HepG2 (cell line): ENCODE results near the gene CFTR. TPM values are rescaled to one million over a fixed set of nuclear protein-coding genes. Genes with fewer than 3 reads are reported as not detected.

Experiments
- ATAC-seq: fragments of 200-7000 bp; cut with Tn5 transposase; 3 replicates; pipeline ENCODE4 v1.9.1; 2020; ENCODE audit warnings: mild to moderate bottlenecking, moderate library complexity
- BruUV-seq: library from RNA; stranded (reverse); fragments of 400-500 nt; replicated peaks from 2 replicates; lab custom pipeline; 2021; lab: Mats Ljungman, UMichigan
- CTCF ChIA-PET: fragments of 300-600 bp; formaldehyde crosslinking; extraction: SDS; loops from one replicate; lab custom pipeline; 2021; ENCODE audit warnings: low total read pairs, inconsistent platforms, low intra/inter-chr PET ratio; lab: Yijun Ruan, JAX
- POLR2A ChIA-PET: fragments of 350-600 bp; sonication (Branson Sonifier 250); formaldehyde crosslinking; loops from one replicate; lab custom pipeline; 2020; ENCODE audit warnings: antibody characterized with exemption, inconsistent platforms; lab: Yijun Ruan, JAX
- DNase-seq: peaks from one replicate; pipeline ENCODE4 v3.0.0-alpha.2; 2015; ENCODE audit warnings: low spot score
- FAIRE-seq: peaks from 3 replicates; lab custom pipeline; 2011; peaks lifted over from hg19 to GRCh38; lab: Jason Lieb, UNC
- H2AFZ ChIP-seq: one replicate; pipeline ENCODE4 v1.6.1; 2011; ENCODE audit warnings: low read length, inconsistent platforms
- H3K27ac ChIP-seq: fragments of 300-600 bp; 3 replicates; pipeline ENCODE4 v1.8.0; 2011; ENCODE audit warnings: mixed run types, mild to moderate bottlenecking, mixed read lengths, low read length, inconsistent platforms; ENCODE audit not compliant: insufficient read depth; ENCODE audit errors: extremely low read length
- H3K27me3 ChIP-seq, 2 experiments: fragments of 200-600 bp in 1 of 2; 2 replicates in 1 of 2; 3 replicates in 1 of 2; pipeline versions ENCODE4 v1.6.0 to v1.8.0; 2011; ENCODE audit warnings: low read length in 2 of 2, mild to moderate bottlenecking in 2 of 2, moderate library complexity in 2 of 2, inconsistent platforms in 1 of 2; ENCODE audit not compliant: insufficient read depth in 2 of 2, control insufficient read depth in 1 of 2
- H3K36me3 ChIP-seq, 2 experiments: fragments of 200-600 bp in 1 of 2; replicated peaks in 1 of 2; 2 replicates in 1 of 2; 3 replicates in 1 of 2; pipeline versions ENCODE4 v1.5.1 to v1.8.0; 2011; ENCODE audit warnings: low read length in 2 of 2, inconsistent platforms in 1 of 2; ENCODE audit not compliant: insufficient read depth in 2 of 2, control insufficient read depth in 1 of 2
- H3K4me1 ChIP-seq: 2 replicates; pipeline ENCODE4 v1.5.1; 2012; ENCODE audit warnings: low read length, inconsistent platforms; ENCODE audit not compliant: insufficient read depth
- H3K4me2 ChIP-seq: 2 replicates; pipeline ENCODE4 v1.6.0; 2011; ENCODE audit warnings: low read depth, low read length, inconsistent platforms
- H3K4me3 ChIP-seq, 3 experiments: fragments of 200-600 bp in 1 of 3; sonication (generic), shearing (Covaris generic) in 1 of 3; replicated peaks in 1 of 3; 2 replicates each; pipeline ENCODE4 v1.5.1; 2011 to 2016; ENCODE audit warnings: low read length in 3 of 3, inconsistent platforms in 2 of 3, low read depth in 2 of 3, mild to moderate bottlenecking in 2 of 3, control low read depth in 1 of 3, mixed read lengths in 1 of 3; ENCODE audit not compliant: insufficient read depth in 1 of 3
- H3K79me2 ChIP-seq: one replicate; pipeline ENCODE4 v1.6.1; 2011; ENCODE audit warnings: low read length, inconsistent platforms; ENCODE audit not compliant: insufficient read depth
- H3K9ac ChIP-seq: 2 replicates; pipeline ENCODE4 v1.6.0; 2011; ENCODE audit warnings: mild to moderate bottlenecking, low read depth, low read length, inconsistent platforms; ENCODE audit not compliant: insufficient read depth
- H3K9me3 ChIP-seq: 2 replicates; pipeline ENCODE4 v1.5.1; 2012; ENCODE audit warnings: mild to moderate bottlenecking, low read length
- H4K20me1 ChIP-seq: 2 replicates; pipeline ENCODE4 v1.6.0; 2011; ENCODE audit warnings: inconsistent platforms, mild to moderate bottlenecking, low read length, moderate library complexity; ENCODE audit not compliant: insufficient read depth
- JUND ChIP-seq: sonication (generic); formaldehyde crosslinking; IDR thresholded peaks from 2 replicates; pipeline ENCODE4 v1.8.0; 2022; ENCODE audit warnings: mild to moderate bottlenecking, missing genetic modification reagents
- KLF9 ChIP-seq: IDR thresholded peaks from 2 replicates; pipeline ENCODE4 v1.6.1; 2016; ENCODE audit warnings: low read depth
- MYNN ChIP-seq: sonication (generic); formaldehyde crosslinking; IDR thresholded peaks from 2 replicates; pipeline ENCODE4 v1.4.0; 2020; ENCODE audit warnings: mild to moderate bottlenecking, low read depth, missing genetic modification reagents
- NFE2L1 ChIP-seq: sonication (generic); formaldehyde crosslinking; IDR thresholded peaks from 2 replicates; pipeline ENCODE4 v1.4.0; 2020; ENCODE audit warnings: missing genetic modification reagents, mild to moderate bottlenecking, borderline replicate concordance
- SOX6 ChIP-seq, 2 experiments: fragments of 450-650 bp in 1 of 2; sonication (generic) in 1 of 2; formaldehyde crosslinking in 1 of 2; IDR thresholded peaks; 2 replicates each; pipeline versions ENCODE4 v1.4.0 to v1.6.1; 2017 to 2020; ENCODE audit warnings: antibody characterized with exemption in 1 of 2, mild to moderate bottlenecking in 1 of 2, missing genetic modification reagents in 1 of 2
- ZNF282 ChIP-seq: fragments of 450-650 bp; IDR thresholded peaks from 2 replicates; pipeline ENCODE4 v1.6.1; 2018; ENCODE audit not compliant: partially characterized antibody
- ZNF335 ChIP-seq: sonication (generic); formaldehyde crosslinking; IDR thresholded peaks from 2 replicates; pipeline ENCODE4 v1.4.0; 2020; ENCODE audit warnings: missing genetic modification reagents
- ZNF619 ChIP-seq: sonication (generic); formaldehyde crosslinking; IDR thresholded peaks from 2 replicates; pipeline ENCODE4 v1.4.0; 2020; ENCODE audit warnings: mild to moderate bottlenecking, missing genetic modification reagents
- ZNF724P ChIP-seq: sonication (generic); formaldehyde crosslinking; IDR thresholded peaks from 2 replicates; pipeline ENCODE4 v1.8.0; 2022; ENCODE audit warnings: missing genetic modification reagents, borderline replicate concordance
- ZNF816 ChIP-seq: sonication (generic); formaldehyde crosslinking; IDR thresholded peaks from 2 replicates; pipeline ENCODE4 v1.8.0; 2022; ENCODE audit warnings: missing genetic modification reagents, mild to moderate bottlenecking, borderline replicate concordance
- WGBS: methylation state at CpG from one replicate; pipeline ENCODE4 v1.1.6; 2017; ENCODE audit warnings: low lambda C conversion rate; 5-methylcytosine and 5-hydroxymethylcytosine counted together
- in situ Hi-C: cut with HindIII; loops from 2 replicates; pipeline ENCODE4 v1.10.0; 2017; ENCODE audit warnings: low pct_unique_long_range_greater_than_20kb; ENCODE audit not compliant: extremely low pct_ligation_motif_present
- intact Hi-C: fragments of 100-400 bp; cut with micrococcal nuclease; formaldehyde crosslinking; loops from one replicate; pipeline ENCODE4 v1.10.0; 2022; ENCODE audit not compliant: unreplicated experiment
- polyA plus RNA-seq, 8 experiments: library from polyadenylated mRNA; depleted of rRNA in 3 of 8; stranded (reverse) in 7 of 8; unstranded in 1 of 8; fragments of >200 nt; fragmentation: Illumina TruSeq in 4 of 8; extraction: Trizol in 4 of 8; gene quantifications; 2 replicates each; pipeline versions ENCODE4 v1.2.1 to v1.2.3, GENCODE V29; 2011 to 2016; ENCODE audit warnings: low read depth in 4 of 8, missing spikeins in 1 of 8, mixed read lengths in 1 of 8; ENCODE audit not compliant: insufficient read depth in 1 of 8
- total RNA-seq, 5 experiments: library from RNA; depleted of rRNA; stranded (reverse); fragments of >200 nt; fragmentation: Illumina TruSeq; extraction: Trizol; gene quantifications; 2 replicates each; pipeline ENCODE4 v1.2.3, GENCODE V29; 2016; ENCODE audit warnings: low read depth in 1 of 5
- TF ChIP-seq, protein P1 (sequence below): sonication (generic); formaldehyde crosslinking; IDR thresholded peaks from 2 replicates; pipeline ENCODE4 v1.4.0; 2020; ENCODE audit warnings: missing genetic modification reagents, borderline replicate concordance
- TF ChIP-seq, protein P2 (sequence below): sonication (generic); formaldehyde crosslinking; IDR thresholded peaks from 2 replicates; pipeline ENCODE4 v1.8.1; 2023; ENCODE audit warnings: mild to moderate bottlenecking, missing genetic modification reagents, borderline replicate concordance
- TF ChIP-seq, protein P3 (sequence below): sonication (generic); formaldehyde crosslinking; IDR thresholded peaks from 2 replicates; pipeline ENCODE4 v1.4.0; 2020; ENCODE audit warnings: missing genetic modification reagents, mild to moderate bottlenecking, borderline replicate concordance
- TF ChIP-seq, protein P4 (sequence below): sonication (generic); formaldehyde crosslinking; IDR thresholded peaks from 2 replicates; pipeline ENCODE4 v1.8.1; 2022; ENCODE audit warnings: mild to moderate bottlenecking, missing genetic modification reagents
- TF ChIP-seq, protein P5 (sequence below): sonication (generic); formaldehyde crosslinking; IDR thresholded peaks from 2 replicates; pipeline ENCODE4 v1.8.0; 2022; ENCODE audit warnings: missing genetic modification reagents, low read depth, mild to moderate bottlenecking, borderline replicate concordance
- TF ChIP-seq, protein P6 (sequence below): sonication (generic); formaldehyde crosslinking; IDR thresholded peaks from 2 replicates; pipeline ENCODE4 v1.4.0; 2020; ENCODE audit warnings: missing genetic modification reagents

Gene CFTR
- total and polyA plus RNA-seq, 2 of the 13 experiments (the other 11 are each of a cell fraction or from before 2014, with no cell fraction given), result not detected

DNA sequence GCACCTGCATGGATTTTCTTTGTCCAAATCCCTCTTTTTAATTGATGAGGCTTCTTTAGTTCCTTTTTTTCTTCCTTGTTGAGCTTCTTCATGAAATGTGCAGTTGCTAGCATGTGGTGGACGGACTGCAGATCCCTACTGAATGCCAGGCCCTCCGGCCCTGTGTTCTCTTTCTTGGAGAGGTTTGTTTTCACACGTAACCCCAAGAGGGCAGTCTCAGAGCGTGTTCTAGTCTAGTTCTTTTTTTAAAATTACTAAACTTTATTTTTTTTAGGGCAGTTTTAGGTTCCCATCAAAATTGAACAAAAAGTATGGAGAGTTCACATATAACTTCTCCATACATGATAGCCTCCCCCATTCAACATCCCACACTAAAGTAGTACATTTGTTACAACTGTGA is 190.0 kb downstream of the CFTR start (continued):
- TF ChIP-seq, protein P1, sequence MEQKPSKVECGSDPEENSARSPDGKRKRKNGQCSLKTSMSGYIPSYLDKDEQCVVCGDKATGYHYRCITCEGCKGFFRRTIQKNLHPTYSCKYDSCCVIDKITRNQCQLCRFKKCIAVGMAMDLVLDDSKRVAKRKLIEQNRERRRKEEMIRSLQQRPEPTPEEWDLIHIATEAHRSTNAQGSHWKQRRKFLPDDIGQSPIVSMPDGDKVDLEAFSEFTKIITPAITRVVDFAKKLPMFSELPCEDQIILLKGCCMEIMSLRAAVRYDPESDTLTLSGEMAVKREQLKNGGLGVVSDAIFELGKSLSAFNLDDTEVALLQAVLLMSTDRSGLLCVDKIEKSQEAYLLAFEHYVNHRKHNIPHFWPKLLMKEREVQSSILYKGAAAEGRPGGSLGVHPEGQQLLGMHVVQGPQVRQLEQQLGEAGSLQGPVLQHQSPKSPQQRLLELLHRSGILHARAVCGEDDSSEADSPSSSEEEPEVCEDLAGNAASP (CRISPR knock-in tag), result no peak
- no peak for TF ChIP-seq NFE2L1
- TF ChIP-seq, protein P2, sequence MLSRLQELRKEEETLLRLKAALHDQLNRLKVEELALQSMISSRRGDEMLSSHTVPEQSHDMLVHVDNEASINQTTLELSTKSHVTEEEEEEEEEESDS, result no peak

DNA sequence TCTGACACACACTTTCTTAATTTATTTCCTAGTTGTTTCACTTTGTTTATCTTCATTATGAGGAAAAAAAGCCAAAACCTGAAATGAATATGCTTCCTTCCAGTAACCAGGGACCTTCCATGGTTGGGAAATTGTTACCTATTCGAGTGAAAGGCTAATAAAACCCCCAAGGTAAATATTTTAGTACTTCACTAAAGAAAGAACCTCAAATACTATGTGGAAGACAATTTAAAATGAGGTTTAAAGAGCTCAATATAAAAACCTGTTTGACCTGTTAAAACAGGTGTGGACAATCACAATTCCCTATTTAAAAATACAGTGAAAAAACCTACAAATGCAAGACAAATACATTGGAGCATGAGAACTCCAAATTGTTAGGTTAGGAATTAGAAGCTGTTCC is 192.6 kb downstream of the CFTR start:
- intact Hi-C loops (no loop called here), in situ Hi-C loops (no loop called here)
- H3K27ac ChIP-seq, result no peak overlapping the region
- 0% methylated on average over 1 of the region's 1 CpG for WGBS
- no peaks in the 10 kb centered on the region for H4K20me1 ChIP-seq
- H3K79me2 ChIP-seq, result no peaks in the 10 kb centered on the region
- H3K9me3 ChIP-seq, result no peaks in the 10 kb centered on the region
- no peaks in the 10 kb centered on the region for H3K4me1 ChIP-seq
- H3K4me2 ChIP-seq, result no peak overlapping the region
- ChIA-PET POLR2A (no interaction called here), CTCF (no interaction called here)
- ATAC-seq (no peak), FAIRE-seq (no peak), DNase-seq (no peak)
- H3K4me3 ChIP-seq, result no peak overlapping the region
- H3K36me3 ChIP-seq, result no peaks in the 10 kb centered on the region
- no TSS peak for BruUV-seq
- H3K27me3 ChIP-seq, result 0 out of 5 replicates have a peak, but pooled peaks cover 0 to 3% of the 10 kb centered on the region in 2 experiments
- no peak overlapping the region for H2AFZ ChIP-seq
- no peak overlapping the region for H3K9ac ChIP-seq
- TF ChIP-seq ZNF724P (CRISPR knock-in tag) (no peak), ZNF282 (no peak), JUND (CRISPR knock-in tag) (no peak), MYNN (no peak), KLF9 (CRISPR knock-in tag) (no peak), ZNF619 (CRISPR knock-in tag) (no peak), ZNF335 (CRISPR knock-in tag) (no peak), SOX6 (IDR thresholded peaks at IDR 0.05) (no peak), SOX6 (CRISPR knock-in tag; IDR thresholded peaks at IDR 0.05) (no peak), ZNF816 (CRISPR knock-in tag) (no peak)
- TF ChIP-seq, protein P3, sequence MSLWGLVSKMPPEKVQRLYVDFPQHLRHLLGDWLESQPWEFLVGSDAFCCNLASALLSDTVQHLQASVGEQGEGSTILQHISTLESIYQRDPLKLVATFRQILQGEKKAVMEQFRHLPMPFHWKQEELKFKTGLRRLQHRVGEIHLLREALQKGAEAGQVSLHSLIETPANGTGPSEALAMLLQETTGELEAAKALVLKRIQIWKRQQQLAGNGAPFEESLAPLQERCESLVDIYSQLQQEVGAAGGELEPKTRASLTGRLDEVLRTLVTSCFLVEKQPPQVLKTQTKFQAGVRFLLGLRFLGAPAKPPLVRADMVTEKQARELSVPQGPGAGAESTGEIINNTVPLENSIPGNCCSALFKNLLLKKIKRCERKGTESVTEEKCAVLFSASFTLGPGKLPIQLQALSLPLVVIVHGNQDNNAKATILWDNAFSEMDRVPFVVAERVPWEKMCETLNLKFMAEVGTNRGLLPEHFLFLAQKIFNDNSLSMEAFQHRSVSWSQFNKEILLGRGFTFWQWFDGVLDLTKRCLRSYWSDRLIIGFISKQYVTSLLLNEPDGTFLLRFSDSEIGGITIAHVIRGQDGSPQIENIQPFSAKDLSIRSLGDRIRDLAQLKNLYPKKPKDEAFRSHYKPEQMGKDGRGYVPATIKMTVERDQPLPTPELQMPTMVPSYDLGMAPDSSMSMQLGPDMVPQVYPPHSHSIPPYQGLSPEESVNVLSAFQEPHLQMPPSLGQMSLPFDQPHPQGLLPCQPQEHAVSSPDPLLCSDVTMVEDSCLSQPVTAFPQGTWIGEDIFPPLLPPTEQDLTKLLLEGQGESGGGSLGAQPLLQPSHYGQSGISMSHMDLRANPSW (CRISPR knock-in tag), result no peak
- TF ChIP-seq, protein P4, sequence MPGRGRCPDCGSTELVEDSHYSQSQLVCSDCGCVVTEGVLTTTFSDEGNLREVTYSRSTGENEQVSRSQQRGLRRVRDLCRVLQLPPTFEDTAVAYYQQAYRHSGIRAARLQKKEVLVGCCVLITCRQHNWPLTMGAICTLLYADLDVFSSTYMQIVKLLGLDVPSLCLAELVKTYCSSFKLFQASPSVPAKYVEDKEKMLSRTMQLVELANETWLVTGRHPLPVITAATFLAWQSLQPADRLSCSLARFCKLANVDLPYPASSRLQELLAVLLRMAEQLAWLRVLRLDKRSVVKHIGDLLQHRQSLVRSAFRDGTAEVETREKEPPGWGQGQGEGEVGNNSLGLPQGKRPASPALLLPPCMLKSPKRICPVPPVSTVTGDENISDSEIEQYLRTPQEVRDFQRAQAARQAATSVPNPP (CRISPR knock-in tag), result no peak
- TF ChIP-seq, protein P5, sequence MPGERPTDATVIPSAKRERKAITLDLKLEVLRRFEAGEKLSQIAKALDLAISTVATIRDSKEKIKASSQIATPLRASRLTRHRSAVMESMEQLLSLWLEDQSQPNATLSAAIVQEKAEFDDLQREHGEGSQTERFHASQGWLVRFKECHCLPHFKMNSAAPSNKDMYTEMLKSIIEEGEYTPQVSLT, result no peak
- TF ChIP-seq, protein P6, sequence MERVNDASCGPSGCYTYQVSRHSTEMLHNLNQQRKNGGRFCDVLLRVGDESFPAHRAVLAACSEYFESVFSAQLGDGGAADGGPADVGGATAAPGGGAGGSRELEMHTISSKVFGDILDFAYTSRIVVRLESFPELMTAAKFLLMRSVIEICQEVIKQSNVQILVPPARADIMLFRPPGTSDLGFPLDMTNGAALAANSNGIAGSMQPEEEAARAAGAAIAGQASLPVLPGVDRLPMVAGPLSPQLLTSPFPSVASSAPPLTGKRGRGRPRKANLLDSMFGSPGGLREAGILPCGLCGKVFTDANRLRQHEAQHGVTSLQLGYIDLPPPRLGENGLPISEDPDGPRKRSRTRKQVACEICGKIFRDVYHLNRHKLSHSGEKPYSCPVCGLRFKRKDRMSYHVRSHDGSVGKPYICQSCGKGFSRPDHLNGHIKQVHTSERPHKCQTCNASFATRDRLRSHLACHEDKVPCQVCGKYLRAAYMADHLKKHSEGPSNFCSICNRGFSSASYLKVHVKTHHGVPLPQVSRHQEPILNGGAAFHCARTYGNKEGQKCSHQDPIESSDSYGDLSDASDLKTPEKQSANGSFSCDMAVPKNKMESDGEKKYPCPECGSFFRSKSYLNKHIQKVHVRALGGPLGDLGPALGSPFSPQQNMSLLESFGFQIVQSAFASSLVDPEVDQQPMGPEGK (CRISPR knock-in tag), result no peak
